Measurements from ENCODE around the gene NUDT8. TPM values are rescaled to one million over a fixed set of nuclear protein-coding genes. Genes with fewer than 3 reads are reported as not detected.

NUDT8 gene
- total and polyA plus RNA-seq, 9 of the 15 experiments (the other 6 are each of a cell fraction or from before 2014, with no cell fraction given): 0.23 to 27.8 (median 5.0) TPM

DNA sequence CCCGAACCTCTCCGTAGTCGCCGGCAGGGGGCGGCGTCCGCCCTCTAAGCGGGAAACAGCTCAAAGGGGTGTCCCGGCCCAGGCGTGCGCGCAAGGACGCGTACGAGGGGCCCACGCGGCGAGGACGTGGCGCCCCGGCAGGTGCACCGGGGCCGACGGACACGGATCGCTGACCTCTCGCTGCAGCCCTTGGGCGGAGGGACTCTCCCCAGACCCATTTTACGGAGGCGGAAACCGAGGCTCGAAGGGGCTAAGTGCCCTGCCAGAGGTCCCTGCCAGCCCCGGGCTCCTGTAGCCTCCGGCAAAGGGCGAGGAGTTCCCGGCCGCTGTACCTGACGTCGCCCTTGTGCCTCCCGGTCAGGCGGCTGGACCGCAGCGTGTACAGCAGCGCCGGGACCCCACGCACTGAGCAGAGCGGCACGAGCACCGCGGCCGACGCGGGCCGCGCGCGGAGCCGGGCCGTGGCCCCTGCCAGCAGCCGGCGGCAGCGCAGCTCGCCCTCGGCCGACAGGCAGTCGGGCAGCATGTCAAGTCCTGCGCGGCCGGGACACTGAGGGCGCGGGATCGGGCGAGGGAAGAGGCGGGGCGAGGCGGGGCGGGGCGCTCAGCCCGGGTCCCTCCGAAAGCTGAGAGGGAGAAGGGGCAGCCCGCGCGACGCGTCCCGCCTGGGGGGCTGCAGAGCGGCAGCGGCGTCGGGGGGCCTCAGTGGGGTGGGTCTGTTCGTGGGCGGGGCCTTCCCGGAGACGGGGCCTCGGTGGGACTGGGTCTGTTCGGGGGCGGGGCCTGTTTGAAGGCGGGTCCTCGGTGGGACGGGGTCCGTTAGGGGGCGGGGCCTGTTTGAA is at the start of gene NUDT8 (continued):
- TF ChIP-seq, protein P1, sequence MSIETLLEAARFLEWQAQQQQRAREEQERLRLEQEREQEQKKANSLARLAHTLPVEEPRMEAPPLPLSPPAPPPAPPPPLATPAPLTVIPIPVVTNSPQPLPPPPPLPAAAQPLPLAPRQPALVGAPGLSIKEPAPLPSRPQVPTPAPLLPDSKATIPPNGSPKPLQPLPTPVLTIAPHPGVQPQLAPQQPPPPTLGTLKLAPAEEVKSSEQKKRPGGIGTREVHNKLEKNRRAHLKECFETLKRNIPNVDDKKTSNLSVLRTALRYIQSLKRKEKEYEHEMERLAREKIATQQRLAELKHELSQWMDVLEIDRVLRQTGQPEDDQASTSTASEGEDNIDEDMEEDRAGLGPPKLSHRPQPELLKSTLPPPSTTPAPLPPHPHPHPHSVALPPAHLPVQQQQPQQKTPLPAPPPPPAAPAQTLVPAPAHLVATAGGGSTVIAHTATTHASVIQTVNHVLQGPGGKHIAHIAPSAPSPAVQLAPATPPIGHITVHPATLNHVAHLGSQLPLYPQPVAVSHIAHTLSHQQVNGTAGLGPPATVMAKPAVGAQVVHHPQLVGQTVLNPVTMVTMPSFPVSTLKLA (conservative IDR thresholded peaks at IDR 0.05): peak; percentile 74 to 87
- TF ChIP-seq, protein P2, sequence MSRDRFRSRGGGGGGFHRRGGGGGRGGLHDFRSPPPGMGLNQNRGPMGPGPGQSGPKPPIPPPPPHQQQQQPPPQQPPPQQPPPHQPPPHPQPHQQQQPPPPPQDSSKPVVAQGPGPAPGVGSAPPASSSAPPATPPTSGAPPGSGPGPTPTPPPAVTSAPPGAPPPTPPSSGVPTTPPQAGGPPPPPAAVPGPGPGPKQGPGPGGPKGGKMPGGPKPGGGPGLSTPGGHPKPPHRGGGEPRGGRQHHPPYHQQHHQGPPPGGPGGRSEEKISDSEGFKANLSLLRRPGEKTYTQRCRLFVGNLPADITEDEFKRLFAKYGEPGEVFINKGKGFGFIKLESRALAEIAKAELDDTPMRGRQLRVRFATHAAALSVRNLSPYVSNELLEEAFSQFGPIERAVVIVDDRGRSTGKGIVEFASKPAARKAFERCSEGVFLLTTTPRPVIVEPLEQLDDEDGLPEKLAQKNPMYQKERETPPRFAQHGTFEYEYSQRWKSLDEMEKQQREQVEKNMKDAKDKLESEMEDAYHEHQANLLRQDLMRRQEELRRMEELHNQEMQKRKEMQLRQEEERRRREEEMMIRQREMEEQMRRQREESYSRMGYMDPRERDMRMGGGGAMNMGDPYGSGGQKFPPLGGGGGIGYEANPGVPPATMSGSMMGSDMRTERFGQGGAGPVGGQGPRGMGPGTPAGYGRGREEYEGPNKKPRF (IDR thresholded peaks at IDR 0.05; ENCODE audit: low read depth, low read length): no peak
- TF ChIP-seq ZNF507 (tag; conservative IDR thresholded peaks at IDR 0.05) (no peak), GATAD2B (IDR thresholded peaks at IDR 0.05; ENCODE audit: borderline replicate concordance) (peak; percentile 92; the same call in 1 of the 2 replicates), MEIS2 (IDR thresholded peaks at IDR 0.05; ENCODE audit: partially characterized antibody) (peak; percentile 12), PHTF2 (CRISPR knock-in tag; IDR thresholded peaks at IDR 0.05) (no peak), PML (IDR thresholded peaks at IDR 0.05; ENCODE audit: low read length) (peak; percentile 44; the same call in 1 of the 2 replicates), SMARCE1 (IDR thresholded peaks at IDR 0.05) (no peak), HNRNPK (IDR thresholded peaks at IDR 0.05; ENCODE audit: low read depth, low read length, poor library complexity, severe bottlenecking) (no peak), FOXA3 (CRISPR knock-in tag; conservative IDR thresholded peaks at IDR 0.05 in 1 of 2, IDR thresholded peaks at IDR 0.05 in 1 of 2) (peak in 1 of 2 experiments; percentile 78; a peak in 1 of 4 replicates), POLR3G (IDR thresholded peaks at IDR 0.05; ENCODE audit: extremely low read depth, insufficient read length, insufficient replicate concordance) (no peak), ZNF444 (CRISPR knock-in tag; IDR thresholded peaks at IDR 0.05) (no peak), DPF2 (IDR thresholded peaks at IDR 0.05) (no peak), SP1 (CRISPR knock-in tag; IDR thresholded peaks at IDR 0.05) (no peak; the same call in 1 of the 2 replicates), XRCC5 (IDR thresholded peaks at IDR 0.05; ENCODE audit: low read depth, low read length) (peak; percentile 94), RBM39 (optimal IDR thresholded peaks at IDR 0.05; ENCODE audit: low read depth, low read length) (no peak), CREBBP (IDR thresholded peaks at IDR 0.05; ENCODE audit: low read depth, low read length) (no peak), ZSCAN32 (CRISPR knock-in tag; IDR thresholded peaks at IDR 0.05) (no peak), TEAD4 (IDR thresholded peaks at IDR 0.05; ENCODE audit: low read length) (no peak), TEAD4 (CRISPR knock-in tag; IDR thresholded peaks at IDR 0.05; ENCODE audit: borderline replicate concordance) (peak; percentile 83; the same call in 1 of the 2 replicates), ZFP30 (CRISPR knock-in tag; IDR thresholded peaks at IDR 0.05; ENCODE audit: borderline replicate concordance) (no peak), NFIX (CRISPR knock-in tag; IDR thresholded peaks at IDR 0.05; ENCODE audit: low read depth) (no peak)
- TF ChIP-seq, protein P3, sequence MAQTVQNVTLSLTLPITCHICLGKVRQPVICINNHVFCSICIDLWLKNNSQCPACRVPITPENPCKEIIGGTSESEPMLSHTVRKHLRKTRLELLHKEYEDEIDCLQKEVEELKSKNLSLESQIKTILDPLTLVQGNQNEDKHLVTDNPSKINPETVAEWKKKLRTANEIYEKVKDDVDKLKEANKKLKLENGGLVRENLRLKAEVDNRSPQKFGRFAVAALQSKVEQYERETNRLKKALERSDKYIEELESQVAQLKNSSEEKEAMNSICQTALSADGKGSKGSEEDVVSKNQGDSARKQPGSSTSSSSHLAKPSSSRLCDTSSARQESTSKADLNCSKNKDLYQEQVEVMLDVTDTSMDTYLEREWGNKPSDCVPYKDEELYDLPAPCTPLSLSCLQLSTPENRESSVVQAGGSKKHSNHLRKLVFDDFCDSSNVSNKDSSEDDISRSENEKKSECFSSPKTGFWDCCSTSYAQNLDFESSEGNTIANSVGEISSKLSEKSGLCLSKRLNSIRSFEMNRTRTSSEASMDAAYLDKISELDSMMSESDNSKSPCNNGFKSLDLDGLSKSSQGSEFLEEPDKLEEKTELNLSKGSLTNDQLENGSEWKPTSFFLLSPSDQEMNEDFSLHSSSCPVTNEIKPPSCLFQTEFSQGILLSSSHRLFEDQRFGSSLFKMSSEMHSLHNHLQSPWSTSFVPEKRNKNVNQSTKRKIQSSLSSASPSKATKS (CRISPR knock-in tag; IDR thresholded peaks at IDR 0.05): no peak

All from K562 (cell line).